ENCODE data around the gene PFDN4.

DNA sequence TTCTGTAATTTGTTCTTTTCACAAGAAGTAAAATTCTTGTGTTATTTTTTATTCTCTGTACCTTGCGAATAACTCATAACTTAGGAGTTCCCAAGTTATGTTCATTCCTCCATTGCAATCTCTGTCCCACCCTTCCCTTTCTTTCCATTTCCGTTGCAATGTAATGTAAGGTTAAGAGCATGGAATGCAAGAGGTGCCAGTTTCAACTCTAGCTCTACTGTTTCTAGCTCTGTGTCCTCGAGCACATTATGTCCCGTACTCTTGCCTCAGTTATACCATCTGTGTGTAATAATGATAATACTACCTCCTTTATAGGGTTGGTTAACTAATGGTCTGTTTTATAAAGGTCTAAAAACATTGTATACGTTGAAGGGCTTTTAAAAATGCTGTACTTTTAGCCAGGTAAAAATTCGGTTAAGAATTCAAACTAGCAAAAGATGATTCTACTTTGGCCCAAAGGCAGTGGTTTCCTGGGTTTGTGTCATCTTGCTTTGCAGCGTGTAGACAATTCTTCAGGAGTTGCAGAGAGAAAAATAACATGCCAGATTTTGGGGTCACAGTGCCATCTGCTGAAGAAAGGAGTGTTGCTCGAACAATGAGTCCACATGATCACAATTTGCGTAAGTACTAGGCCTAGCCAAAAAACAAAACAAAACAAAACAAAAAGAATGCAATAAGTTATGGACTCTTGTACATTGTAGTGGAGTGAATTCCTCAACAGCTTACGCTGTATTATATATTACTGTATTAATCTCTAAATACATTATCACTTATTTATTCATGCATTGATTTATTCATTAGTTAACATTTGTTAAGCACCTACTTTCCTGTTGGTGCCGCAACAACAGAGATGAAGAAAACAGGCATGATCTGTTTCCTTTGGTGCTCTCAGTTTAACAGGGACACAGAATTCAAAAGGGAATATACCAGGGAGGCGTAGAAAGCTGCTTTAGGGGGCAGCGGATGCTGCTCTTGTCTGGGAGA, 10.0 kb upstream of the PFDN4 start:
- TF ChIP-seq, protein P1, sequence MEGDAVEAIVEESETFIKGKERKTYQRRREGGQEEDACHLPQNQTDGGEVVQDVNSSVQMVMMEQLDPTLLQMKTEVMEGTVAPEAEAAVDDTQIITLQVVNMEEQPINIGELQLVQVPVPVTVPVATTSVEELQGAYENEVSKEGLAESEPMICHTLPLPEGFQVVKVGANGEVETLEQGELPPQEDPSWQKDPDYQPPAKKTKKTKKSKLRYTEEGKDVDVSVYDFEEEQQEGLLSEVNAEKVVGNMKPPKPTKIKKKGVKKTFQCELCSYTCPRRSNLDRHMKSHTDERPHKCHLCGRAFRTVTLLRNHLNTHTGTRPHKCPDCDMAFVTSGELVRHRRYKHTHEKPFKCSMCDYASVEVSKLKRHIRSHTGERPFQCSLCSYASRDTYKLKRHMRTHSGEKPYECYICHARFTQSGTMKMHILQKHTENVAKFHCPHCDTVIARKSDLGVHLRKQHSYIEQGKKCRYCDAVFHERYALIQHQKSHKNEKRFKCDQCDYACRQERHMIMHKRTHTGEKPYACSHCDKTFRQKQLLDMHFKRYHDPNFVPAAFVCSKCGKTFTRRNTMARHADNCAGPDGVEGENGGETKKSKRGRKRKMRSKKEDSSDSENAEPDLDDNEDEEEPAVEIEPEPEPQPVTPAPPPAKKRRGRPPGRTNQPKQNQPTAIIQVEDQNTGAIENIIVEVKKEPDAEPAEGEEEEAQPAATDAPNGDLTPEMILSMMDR (IDR thresholded peaks at IDR 0.05) = no peak
- TF ChIP-seq POLR2A (IDR thresholded peaks at IDR 0.05) = no peak

All from tibial nerve (tissue), 3 donors.